MM.1S (cell line): Measurements from ENCODE around the gene PPP6R1.

Experiments
- CTCF ChIP-seq: fragments of 300-600 bp; sonication (generic); IDR thresholded peaks from 2 replicates; pipeline ENCODE4 v1.5.1; 2016; ENCODE audit warnings: antibody characterized with exemption, low read length, mixed read lengths
- EZH2phosphoT487 ChIP-seq: fragments of 300-600 bp; sonication (generic); IDR thresholded peaks from 2 replicates; pipeline ENCODE4 v1.6.1; 2018; ENCODE audit warnings: antibody characterized with exemption, low read length

DNA sequence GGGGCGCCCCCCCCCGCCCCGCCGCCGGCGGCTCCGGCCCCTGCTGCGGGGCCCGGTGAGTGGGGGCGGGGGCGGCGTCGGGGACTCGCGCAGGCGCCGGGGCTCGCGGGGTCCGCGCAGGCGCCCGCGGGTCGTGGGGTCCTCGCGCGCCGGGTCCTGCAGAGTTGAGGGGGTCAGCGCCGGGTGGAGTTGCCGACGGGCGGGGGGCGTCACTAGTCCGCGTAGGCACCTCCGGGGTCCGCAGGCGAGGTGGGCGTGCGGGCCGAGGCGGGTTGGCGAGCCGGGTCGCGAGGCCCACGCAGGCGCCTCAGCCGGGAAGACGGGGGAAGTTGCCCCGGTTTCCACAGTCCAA is 365 bp downstream of the PPP6R1 start:
- TF ChIP-seq CTCF (no peak), EZH2phosphoT487 (no peak)
